Fibroblast of skin of back (primary cell): ENCODE measurements around the gene KLHL40.
"Not testable (repeated sequence)": the region's sequence is repeated elsewhere in the genome, so short reads cannot be mapped to it uniquely, and the experiment has no call there.

Experiments used
- DNase-seq: peaks from one replicate; pipeline ENCODE4 v3.0.0-alpha.2; 2013

KLHL40 gene

DNA sequence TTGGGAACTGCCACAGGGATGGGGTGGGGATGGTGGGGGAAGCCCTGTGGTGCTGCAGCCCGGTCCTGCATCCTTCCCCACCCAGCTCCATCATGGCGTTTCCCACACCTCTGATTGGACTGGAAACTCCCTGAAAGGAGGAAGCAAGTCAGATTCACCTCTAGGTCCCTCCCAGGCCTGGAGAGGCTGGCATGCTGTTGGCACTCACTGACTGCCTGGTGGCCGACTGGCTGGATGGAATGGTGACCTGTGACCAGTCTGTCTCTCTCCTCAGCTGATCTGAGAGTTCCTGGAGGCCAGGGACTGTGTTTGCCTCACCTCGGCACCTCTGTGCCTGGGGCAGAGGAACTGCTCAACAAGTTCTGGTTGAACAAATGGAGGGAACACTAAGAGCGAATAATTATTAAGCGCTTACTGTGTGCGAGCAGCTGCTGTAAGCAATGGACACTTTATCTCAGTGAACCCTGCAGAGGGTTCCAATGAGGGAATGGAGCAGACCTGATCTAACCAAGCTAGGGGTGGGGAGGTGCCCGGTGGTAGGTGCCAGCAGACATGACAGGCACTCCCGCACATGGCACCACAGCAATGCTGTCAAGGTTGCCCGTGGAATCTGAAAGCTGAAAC lies 20.7 kb downstream of the KLHL40 start:
- no peak for DNase-seq

DNA sequence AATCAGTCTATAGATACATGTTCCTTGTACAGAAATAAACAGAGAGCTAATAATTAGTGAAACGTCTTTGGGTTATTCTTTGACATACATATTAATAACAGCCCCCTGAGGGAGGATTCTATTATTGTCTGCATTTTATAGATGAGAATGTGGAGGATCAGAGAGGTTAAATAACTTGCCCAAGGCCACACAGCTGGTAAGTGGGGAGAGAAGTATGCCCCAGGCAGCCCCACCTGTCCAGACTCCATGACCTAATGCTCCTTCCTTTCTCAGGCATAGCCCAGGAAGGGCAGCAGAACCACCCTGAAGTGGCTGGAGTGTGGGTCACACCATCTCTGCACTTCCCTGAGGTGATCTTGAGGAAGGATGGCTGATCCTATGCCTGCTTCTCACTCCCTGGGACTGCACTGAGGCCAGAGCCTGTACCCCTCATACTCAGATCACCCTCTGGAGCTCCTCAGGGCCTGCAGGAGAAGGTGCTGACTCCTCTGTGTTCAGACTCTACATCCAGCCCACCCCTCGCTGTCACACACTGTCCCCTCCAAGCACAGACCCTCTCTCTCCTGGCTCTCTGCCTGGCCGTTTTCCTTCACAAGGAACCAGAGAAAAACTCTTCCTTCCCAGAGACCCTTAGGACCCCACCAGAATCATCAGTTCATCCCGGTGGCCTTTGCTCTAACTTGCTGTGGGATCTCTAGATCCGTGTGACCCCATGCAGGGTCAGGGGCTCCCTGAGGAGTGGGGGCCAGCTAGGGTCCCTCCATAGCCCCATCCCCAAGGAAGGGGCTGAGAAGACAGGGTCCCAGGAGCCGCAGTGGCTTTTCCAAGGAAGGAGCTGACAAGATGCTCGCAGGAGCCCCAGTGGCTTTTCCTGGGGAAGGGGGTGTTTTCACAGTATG lies 21.6 kb downstream of the KLHL40 start:
- DNase-seq: no peak

DNA sequence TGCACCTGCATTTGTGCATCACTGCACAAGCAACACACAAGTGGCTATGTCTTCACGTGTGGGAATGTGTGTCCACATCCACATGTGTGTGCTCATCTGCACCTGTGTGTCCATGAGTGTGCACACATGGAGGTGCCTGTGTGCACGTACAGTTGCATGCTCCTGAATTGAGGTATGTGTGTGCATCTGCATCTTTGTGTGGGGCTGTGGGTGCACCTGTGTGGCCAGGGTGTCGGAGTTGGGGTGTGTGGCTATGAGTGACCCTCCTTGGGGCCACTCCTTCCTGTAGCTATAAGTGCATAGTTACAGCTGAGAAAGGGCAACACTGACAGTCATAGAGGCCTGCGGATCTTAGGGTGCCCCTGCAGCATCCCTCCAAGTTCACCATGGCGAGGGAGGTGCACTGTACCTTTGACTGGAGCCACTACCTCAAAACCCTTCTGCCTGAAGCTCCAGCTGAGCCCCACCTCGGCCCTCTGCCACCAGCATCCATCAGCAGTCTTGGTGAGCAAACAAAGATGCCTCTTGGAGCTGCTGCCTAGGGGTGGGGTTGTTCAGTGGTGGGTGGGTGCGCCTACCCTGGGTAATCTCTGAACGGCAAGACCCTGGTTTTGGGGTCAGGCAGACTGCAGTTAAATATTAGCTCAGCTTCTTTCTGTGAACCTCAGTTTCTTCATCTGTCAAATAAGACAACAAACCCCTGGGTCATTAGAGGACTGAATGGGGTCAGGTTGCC lies 22.5 kb downstream of the KLHL40 start:
- DNase-seq: no peak

DNA sequence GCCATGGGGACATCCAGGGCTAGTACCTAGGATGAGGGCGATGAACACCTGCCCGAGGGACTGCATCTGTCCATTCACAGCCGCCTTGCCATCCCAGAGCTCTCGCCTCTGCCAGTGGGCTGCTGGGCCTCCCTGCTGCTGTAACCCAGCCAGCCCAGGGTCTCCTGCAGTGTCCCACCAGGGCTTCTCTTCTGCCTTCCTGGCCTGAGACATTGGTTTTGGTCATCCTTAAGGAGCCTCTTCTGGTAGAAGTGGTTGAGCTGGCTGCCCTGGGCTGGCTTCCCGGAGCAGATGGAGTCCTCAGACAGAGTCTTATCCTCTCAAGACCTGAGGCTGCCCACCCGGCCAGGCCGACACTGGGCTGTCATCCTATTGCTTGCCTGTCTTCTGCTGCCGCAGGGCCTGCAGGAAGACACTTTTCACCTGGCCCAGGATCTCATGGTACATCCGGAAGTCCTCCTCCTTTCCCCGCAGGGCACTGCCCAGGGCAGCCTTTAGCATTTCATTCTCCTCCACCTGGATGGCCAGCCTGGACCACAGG lies 23.3 kb downstream of the KLHL40 start:
- DNase-seq: no peak

DNA sequence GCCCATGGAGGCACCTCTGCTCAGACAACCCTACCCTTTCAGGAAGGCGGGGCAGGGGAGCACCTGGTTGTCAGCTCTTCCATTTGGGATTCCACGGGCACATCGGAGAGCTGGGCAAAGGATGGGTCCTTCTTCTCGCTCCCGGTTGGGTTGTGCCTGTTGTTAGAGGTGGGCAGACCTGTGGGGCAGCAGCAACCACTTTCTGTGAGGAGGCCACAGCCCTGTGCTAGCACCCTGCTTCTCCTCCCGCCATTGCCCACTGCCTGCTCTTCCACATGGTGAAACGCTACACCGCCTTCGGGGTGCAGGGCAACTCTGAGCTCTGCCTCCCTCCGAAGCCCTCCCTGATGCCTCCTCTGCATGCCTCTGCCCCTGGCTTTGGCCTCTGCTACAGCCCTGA lies 24.3 kb downstream of the KLHL40 start:
- no peak for DNase-seq

DNA sequence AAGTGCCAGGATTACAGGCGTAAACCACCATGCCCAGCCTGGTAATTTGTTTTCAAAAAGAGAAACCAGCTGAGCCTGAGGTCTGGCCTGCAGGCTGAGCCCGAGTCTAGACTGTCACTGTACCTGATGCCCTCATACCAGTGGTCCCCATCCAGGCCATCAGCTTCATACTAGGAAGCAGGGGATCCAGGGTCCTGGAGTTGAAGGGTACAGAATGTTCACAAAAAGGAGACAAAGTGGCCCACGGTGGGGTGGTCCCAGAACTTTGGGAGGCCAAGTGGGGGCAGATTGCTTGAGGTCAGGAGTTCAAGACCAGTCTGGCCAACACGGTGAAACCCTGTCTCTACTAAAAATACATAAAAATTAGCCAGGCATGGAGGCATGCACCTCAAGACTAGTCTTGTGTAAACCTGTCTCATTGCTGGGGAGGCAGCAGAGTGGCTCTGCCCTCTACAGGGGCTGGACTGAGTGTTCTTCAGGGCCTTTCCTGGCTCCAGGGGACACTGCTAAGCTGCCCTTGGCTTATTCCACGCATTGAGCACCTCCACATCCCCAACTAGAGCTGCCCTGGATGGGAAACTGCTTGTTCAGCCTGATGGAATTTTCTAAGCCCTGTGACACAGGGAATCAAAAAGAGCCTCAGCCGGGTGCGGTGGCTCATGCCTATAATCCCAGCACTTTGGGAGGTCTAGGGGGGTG lies 25.1 kb downstream of the KLHL40 start:
- DNase-seq: no peak

DNA sequence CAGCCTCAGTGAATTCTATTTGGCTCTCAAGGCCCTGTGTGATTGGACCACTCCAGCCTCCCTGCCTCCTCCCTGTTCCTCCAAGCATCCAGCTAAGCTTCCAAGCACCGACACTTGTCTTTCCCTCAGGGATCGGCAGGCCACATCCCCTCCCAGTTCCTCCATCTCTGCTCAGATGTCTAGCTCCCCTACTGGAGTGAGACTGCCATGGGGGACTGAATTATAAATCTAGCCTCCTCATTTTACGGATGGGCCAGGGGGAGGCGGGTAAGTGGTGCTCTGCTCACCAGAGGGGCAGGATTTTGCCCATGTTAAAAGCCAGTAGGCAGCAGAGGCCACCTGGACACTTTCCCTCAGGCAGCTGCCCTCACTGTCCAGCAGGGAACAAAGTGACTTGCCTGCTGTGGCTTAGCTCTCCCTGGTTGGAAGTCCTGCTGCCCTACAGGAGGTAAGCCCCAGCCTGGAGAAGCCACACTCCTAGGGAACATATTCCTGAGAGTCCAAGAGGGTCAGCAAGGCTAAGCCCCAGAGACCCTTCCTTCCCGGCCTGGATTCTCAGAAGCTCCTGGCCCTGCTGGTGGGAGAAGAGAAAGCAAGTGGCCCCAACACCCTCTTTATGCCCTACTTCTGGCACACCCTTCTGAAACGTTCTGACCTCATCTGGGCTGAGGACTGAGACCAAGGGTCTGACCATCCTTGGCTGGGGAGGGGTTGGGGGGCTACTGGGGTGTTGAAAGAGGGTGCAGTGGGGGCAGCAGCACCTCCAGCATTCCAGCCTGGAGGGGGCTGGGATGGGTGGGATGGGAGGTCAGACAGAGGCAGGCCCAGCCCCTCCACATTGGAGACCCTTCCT lies 26.4 kb downstream of the KLHL40 start:
- no peak for DNase-seq

DNA sequence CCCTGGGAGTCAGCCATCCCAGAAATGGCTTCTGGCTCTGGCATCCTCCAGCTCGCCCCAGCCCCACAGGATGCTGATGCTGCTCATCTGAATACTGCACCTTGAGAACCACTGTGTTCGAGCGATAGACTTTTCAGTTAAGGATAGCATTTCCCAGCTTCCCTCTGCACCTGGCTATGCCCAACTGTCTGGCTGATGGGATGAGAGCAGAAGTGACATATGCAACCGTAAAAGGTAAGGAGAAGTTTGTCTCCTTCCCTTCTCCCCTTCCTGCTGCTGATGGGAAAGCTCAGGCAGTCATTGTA lies 27.0 kb downstream of the KLHL40 start:
- DNase-seq: no peak

DNA sequence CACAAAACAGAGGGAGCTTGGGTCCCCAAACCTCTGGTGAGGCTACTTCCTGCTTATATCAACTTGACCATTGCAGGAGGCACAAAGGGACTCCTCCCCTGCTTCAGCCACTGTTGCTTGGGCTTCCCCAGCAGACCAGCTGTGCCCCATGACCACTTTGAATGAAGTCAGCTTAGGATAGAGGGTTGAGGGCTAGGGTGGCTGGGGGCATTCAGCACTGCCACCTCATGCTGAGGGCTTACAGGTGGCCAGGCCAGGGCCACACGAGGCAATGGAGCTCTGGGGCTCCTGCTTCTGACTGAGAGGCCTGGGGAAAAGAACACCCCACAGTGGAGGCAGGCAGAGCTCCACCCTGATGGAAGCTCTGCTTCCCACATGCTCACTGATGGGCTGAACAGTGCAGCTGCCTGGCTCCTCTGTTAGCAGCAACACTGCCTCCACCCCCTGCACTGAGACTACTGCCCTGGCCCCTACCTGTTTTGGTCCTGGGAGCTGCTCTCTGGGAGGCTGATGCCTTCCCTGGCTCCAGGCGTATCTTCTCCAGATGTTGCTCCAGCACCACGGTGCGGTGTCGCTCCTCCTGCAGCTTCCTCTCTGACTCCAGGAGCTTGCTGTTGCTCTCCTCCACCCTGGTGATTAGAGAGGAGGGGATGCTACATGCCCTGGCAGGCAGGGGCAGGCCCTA lies 27.5 kb downstream of the KLHL40 start:
- no peak for DNase-seq

DNA sequence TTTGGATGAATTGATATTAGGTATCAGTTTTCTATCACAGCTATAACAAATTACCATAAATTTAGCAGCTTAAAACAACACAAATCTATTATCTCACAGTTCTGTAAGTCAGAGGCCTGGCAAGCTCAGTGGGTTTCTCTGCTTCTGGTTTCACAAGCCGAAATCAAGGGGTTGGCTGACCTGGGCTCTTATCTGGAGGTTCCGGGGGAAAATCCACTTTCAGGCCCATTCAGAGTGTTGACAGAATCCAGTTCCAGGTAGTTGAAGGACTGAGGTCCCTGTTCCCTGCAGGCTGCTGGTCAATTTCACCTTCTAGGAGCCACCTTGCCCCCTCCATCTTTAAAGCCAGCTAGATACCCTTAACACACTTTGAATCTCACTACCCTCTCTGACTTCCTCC lies 28.4 kb downstream of the KLHL40 start:
- DNase-seq: no peak

DNA sequence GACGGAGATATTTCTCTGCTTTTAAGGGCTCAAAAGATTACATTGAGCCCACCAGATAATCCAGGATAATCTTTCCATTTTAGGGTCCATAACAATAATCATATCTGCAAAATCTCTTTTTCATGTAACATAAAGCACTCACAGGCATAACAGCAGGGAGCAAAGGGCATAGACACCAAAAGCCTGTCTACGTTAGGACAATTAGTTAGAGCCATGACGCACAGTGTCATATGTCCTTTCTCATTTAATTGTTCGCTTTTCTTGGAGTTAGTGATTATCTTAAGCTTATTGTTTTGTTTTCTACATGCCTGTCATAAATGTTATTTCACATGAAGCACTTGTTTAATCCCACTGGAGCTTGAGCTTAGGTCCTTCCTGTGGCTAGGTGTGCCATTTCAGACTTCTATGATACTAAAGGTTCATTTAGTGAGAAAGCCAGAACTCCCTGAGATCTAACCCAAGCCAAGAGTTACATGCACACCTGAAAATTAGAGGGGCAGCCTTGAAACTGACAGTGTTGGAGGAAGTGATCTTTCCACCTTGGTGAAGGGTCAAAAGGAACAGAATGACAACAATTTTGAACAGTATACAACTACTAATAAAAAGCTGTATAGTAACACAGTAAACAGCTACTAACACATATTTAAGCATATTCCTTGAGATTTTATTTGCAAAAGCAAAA lies 29.0 kb downstream of the KLHL40 start:
- DNase-seq: no peak

DNA sequence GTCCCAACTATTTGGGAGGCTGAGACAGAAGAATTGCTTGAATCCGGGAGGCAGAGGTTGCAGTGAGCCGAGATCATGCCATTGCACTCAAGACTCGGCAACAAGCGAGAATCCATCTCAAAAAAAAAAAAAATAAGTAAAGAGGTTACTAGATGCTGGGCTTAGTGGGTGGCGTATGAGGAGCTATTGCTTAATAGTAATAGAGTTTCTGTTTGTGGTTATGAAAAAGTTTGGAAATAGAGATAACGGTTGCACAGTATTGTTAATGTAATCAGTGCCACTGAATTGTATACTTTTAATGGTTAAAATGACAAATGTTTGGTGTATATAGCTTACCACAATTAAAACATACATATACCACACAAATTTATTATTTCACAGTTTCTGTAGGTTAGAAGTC lies 32.0 kb downstream of the KLHL40 start:
- no peak for DNase-seq

DNA sequence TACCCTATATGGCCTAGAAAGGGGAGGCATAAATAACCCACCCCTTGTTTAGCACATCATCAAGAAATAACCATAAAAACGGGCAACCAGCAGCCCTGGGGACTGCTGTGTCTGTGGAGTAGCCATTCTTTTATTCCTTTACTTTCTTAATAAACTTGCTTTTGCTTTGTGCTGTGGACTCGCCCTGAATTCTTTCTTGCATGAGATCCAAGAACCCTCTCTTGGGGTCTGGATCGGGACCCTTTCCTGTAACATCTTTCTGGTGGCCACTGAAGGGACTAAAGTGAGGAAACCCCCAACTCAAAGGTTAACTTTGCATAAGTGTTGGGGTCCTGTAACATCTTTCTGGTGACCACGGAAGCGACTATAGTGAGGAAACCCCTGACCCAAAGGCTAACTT lies 33.0 kb downstream of the KLHL40 start:
- no peak for DNase-seq

DNA sequence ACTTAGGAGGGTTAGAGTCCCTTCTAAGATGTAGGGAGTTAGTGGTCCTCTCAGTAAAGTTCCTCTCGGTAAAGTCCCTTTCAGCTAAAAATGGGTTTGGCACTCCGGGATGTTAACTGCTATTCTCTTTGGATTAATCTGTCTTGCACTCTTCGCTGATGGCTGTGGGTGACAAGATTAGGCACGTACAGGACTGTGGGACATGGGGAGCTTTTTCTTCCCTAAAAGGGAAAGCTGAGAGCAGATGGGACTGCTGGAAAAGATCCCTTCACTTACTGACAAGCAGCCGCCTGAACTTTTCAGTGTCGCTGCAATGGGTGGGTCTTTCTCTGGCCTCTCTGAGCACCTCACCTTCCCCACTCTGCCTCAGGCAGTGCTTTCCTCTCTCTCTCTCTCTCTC lies 33.7 kb downstream of the KLHL40 start:
- DNase-seq: no peak

DNA sequence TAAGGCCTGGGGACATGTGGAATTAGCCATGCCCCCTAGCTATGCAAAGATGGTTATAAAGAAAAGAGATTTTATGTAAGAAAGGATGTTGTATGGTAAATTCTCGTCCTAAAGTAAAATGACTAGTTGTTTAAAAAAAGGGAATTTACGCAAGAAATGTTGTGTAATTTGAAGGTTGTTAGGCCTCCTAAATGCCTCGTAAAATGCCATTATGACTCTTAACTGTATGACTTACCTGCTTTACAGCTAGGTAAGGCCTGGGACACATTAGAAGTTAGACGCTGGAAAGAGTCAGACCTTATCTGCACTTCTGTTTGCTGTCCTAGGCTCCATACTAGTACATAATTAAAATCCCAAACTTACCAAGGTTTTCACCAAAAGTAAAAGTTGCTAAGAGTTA lies 34.8 kb downstream of the KLHL40 start:
- DNase-seq: no peak

DNA sequence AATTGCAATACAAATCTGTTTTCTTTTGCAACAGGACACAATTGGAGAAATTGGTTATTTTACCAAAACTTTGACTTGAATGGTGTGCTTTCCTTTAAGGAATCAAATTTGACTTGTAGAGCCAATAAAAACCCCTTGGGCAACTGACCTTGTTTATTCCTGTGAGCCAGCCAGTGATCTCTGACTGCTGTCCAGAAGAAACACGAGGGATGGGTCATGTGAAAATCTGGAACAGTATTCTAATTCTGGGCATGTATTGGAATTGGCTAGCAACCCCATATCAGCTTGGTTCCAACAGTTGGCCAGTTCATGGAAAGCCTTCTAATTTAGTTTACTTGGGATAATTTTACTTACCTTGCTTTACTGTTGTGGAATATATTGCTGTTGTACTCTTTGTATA lies 36.4 kb downstream of the KLHL40 start:
- no peak for DNase-seq

DNA sequence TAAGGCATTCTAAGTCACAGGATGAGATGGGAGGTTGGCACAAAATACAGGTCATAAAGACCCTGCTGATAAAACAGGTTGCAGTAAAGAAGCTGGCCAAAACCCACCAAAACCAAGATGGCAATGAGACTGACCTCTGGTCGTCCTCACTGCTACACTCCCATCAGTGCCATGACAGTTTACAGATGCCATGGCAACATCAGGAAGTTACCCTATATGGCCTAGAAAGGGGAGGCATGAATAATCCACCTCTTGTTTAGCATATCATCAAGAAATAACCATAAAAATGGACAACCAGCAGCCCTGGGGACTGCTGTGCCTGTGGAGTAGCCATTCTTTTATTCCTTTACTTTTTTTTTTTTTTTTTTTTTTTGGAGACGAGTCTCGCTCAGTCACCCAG lies 37.1 kb downstream of the KLHL40 start:
- not testable (repeated sequence) for DNase-seq

DNA sequence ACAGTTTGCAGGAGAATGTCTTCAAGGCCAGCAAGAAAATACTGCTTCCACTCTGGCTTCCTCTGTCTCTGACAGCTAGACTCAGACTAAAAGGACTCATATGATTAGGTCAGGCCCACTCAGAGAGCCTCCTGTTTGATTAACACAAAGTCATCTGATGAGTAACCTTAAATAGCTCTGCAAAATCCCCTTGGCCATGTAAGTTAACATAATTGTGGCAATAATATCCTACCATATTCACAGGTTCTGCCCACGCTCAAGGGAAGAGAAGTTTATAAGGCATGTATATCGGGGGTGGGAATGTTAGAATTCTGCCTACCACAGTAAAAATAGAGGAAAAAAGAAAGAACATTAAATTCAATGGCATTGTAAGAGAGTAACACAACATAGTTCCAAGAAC lies 37.9 kb downstream of the KLHL40 start:
- no peak for DNase-seq

DNA sequence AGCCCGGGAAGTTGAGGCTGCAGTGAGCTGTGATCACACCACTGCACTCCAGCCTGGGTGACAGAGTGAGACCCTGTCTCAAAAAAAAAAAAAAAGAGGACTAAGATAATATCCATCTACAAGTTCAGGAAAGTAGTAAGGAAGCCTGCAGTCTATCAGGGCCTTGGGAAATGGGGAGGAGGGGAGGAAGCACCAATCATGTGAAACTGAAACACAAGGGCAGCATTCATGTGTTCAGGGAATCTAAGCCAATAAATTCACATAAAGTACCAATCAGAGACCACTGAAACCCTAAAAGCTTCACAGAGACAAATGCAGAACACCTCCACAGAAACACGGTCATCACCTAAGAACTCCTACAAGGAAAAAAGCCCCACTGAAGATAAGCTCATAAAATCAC lies 40.1 kb downstream of the KLHL40 start:
- DNase-seq: no peak

DNA sequence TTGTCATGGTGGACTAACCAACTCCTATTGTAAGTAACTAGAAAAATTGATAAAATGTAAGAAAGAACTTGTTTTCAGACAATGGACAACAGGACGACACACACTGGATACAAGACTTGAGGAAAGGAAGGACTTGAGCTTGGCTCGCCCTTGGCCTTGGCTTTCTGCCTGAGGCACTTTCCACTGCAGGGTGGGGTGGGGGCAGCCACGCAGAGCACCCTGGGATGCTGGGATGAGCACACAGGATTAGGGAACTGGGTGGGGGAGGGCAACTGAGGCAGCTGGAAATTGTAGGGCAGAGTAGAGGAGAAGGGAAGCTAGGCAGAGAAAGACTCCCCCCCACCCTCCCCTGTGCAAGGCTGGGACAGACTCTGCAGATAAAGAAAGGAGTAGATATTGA lies 42.7 kb downstream of the KLHL40 start:
- DNase-seq: no peak
